HL-60 (cell line): ENCODE results near the gene VASP.

Source experiments
- DNase-seq, 2 experiments: peaks; one replicate each; pipeline ENCODE4 v3.0.0-alpha.2; 2010 to 2020; ENCODE audit warnings: low read depth in 1 of 2, low spot score in 1 of 2
- H3K27ac ChIP-seq: fragments of 250-450 bp; sonication (Bioruptor Pico); replicated peaks from 2 replicates; pipeline ENCODE4 v1.5.1; 2020; ENCODE audit warnings: mild to moderate bottlenecking, moderate library complexity
- H3K27me3 ChIP-seq: fragments of 250-450 bp; sonication (Bioruptor Pico); 2 replicates; pipeline ENCODE4 v1.5.1; 2021; ENCODE audit warnings: mild to moderate bottlenecking, moderate library complexity; ENCODE audit not compliant: insufficient read depth, poor library complexity, severe bottlenecking
- H3K4me3 ChIP-seq: replicated peaks from 2 replicates; pipeline ENCODE4 v1.5.1; 2011; ENCODE audit warnings: mild to moderate bottlenecking, control low read depth, low read length; ENCODE audit not compliant: insufficient read depth
- CTCF ChIP-seq: IDR thresholded peaks from one replicate; pipeline ENCODE4 v1.5.1; 2011; ENCODE audit warnings: low read length, control low read depth, inconsistent platforms; ENCODE audit not compliant: insufficient read depth
- GABPA ChIP-seq: IDR thresholded peaks from 2 replicates; pipeline ENCODE4 v1.6.1; 2012; ENCODE audit warnings: low read depth
- POLR2AphosphoS5 ChIP-seq: IDR thresholded peaks from 2 replicates; pipeline ENCODE4 v1.6.1; 2012; ENCODE audit warnings: low read depth
- REST ChIP-seq: IDR thresholded peaks from 2 replicates; pipeline ENCODE4 v1.6.1; 2012; ENCODE audit warnings: low read depth; ENCODE audit not compliant: insufficient replicate concordance
- SPI1 ChIP-seq: IDR thresholded peaks from 2 replicates; pipeline ENCODE4 v1.6.1; 2012; ENCODE audit warnings: low read depth, mild to moderate bottlenecking, borderline replicate concordance

The VASP gene

GRCh38 chr19:45494261-45494916 is 12.9 kb upstream of the VASP start:
- Histone ChIP-seq H3K27ac (no peak overlapping the region), H3K4me3 (no peak overlapping the region), H3K27me3 (peaks cover 32% of the 10 kb centered on the region)
- TF ChIP-seq SPI1 = no peak
- no peak for TF ChIP-seq CTCF
- TF ChIP-seq GABPA = no peak
- no peak for TF ChIP-seq POLR2AphosphoS5
- no peak for TF ChIP-seq REST
- DNase-seq = no peak

GRCh38 chr19:45495178-45495577 is 12.1 kb upstream of the VASP start:
- no peak for DNase-seq
- TF ChIP-seq SPI1 (no peak), GABPA (no peak), CTCF (no peak)
- no peak overlapping the region for H3K4me3 ChIP-seq
- peaks cover 32% of the 10 kb centered on the region for H3K27me3 ChIP-seq
- no peak overlapping the region for H3K27ac ChIP-seq

GRCh38 chr19:45496349-45496953 is 10.8 kb upstream of the VASP start:
- TF ChIP-seq POLR2AphosphoS5 (no peak), SPI1 (no peak), REST (peak; percentile 99), GABPA (no peak), CTCF (no peak)
- Histone ChIP-seq H3K4me3 (peak overlapping the region; percentile 51), H3K27ac (no peak overlapping the region), H3K27me3 (peaks cover 32% of the 10 kb centered on the region)
- no peak for DNase-seq

GRCh38 chr19:45497791-45498190 is 9.5 kb upstream of the VASP start:
- TF ChIP-seq SPI1 (no peak), REST (no peak), CTCF (no peak), POLR2AphosphoS5 (no peak)
- no peak overlapping the region for H3K4me3 ChIP-seq
- H3K27ac ChIP-seq = no peak overlapping the region
- no peak for DNase-seq
- H3K27me3 ChIP-seq = peaks cover 32% of the 10 kb centered on the region
